Mesenteric fat pad (tissue), 1 donor: ENCODE data around the gene MDGA2. TPM values are rescaled to one million over a fixed set of nuclear protein-coding genes. Genes with fewer than 3 reads are reported as not detected.
"Not testable (repeated sequence)": the region's sequence is repeated elsewhere in the genome, so short reads cannot be mapped to it uniquely, and the experiment has no call there.

Source experiments
- DNase-seq: peaks from one replicate; pipeline ENCODE4 v3.0.0-alpha.2; 2020; ENCODE audit warnings: low spot score
- total RNA-seq: library from RNA; stranded (reverse); fragmentation: NEBNext Ultra II Directional; extraction: Animal tissue kit (Norgen Biotek cat#: 25700); gene quantifications from one replicate; pipeline ENCODE4 v1.2.1, GENCODE V29; 2021
- donor health status: DM: yes; HTN: yes; CAD: no.

The MDGA2 gene
- total RNA-seq, 1 donor from 2014 or later, result not detected

- no peak for DNase-seq
Measured at GRCh38 chr14:46985529-46986380, 689.6 kb downstream of the MDGA2 start.

- DNase-seq, result no peak
Measured at GRCh38 chr14:46973295-46973694, 702.1 kb downstream of the MDGA2 start.

GRCh38 chr14:46964378-46964777 lies 711.0 kb downstream of the MDGA2 start:
- DNase-seq, result no peak

- DNase-seq, result no peak
Measured at GRCh38 chr14:46951103-46951502, 724.3 kb downstream of the MDGA2 start.

GRCh38 chr14:46940611-46941010 lies 734.8 kb downstream of the MDGA2 start:
- DNase-seq, result no peak

- no peak for DNase-seq
Measured at GRCh38 chr14:46920542-46920941, 754.9 kb downstream of the MDGA2 start.

GRCh38 chr14:46915539-46915938 lies 759.9 kb downstream of the MDGA2 start:
- DNase-seq, result not testable (repeated sequence)

GRCh38 chr14:46902837-46903236 lies 772.6 kb downstream of the MDGA2 start:
- no peak for DNase-seq

- no peak for DNase-seq
Measured at GRCh38 chr14:46894476-46894875, 780.9 kb downstream of the MDGA2 start.

- DNase-seq, result no peak
Measured at GRCh38 chr14:46887144-46887543, 788.3 kb downstream of the MDGA2 start.

GRCh38 chr14:46885566-46885965 lies 789.8 kb downstream of the MDGA2 start:
- no peak for DNase-seq

- no peak for DNase-seq
Measured at GRCh38 chr14:46861753-46862152, 813.7 kb downstream of the MDGA2 start.

- no peak for DNase-seq
Measured at GRCh38 chr14:46840944-46841720, 834.3 kb downstream of the MDGA2 start.

GRCh38 chr14:46820291-46820690 lies 855.1 kb downstream of the MDGA2 start:
- no peak for DNase-seq

- no peak for DNase-seq
Measured at GRCh38 chr14:46819117-46819516, 856.3 kb downstream of the MDGA2 start.

- no peak for DNase-seq
Measured at GRCh38 chr14:46818147-46818546, 857.3 kb downstream of the MDGA2 start.

- DNase-seq, result no peak
Measured at GRCh38 chr14:46793144-46793543, 882.3 kb downstream of the MDGA2 start.
